NCI-H2196 treated with DMSO at 0.1 percent for 48 hours (cell line): Measurements from ENCODE around the gene CFP.

Source experiments
- DNase-seq: peaks from one replicate; lab custom pipeline; 2025; ENCODE audit not compliant: unreplicated experiment; lab: John Stamatoyannopoulos, UW

Gene CFP

DNA sequence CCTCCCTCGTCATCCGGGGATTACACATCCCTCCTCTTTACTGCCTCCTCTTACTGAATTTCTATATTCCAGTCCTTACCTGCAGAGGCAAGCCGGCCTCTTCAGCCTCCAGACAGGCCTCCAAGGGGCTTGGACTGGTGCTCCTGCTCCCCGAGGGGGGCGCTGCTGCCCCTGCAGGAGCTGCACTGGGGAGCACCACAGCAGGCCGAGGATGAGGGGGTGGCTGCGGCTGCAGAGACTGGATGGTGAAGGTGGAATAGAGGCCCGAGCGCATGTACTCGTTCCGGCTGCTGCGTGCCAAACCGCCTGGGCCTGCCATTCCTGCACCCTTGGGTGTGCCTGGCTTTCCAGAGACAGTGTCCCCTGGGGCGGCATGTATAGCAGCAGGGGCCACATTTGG lies 9.1 kb upstream of the CFP start:
- DNase-seq: no peak

- DNase-seq: no peak
Observed at GRCh38 chrX:47637546-47638195, 7.9 kb upstream of the CFP start.

- no peak for DNase-seq
Observed at GRCh38 chrX:47634871-47635575, 5.3 kb upstream of the CFP start.

DNA sequence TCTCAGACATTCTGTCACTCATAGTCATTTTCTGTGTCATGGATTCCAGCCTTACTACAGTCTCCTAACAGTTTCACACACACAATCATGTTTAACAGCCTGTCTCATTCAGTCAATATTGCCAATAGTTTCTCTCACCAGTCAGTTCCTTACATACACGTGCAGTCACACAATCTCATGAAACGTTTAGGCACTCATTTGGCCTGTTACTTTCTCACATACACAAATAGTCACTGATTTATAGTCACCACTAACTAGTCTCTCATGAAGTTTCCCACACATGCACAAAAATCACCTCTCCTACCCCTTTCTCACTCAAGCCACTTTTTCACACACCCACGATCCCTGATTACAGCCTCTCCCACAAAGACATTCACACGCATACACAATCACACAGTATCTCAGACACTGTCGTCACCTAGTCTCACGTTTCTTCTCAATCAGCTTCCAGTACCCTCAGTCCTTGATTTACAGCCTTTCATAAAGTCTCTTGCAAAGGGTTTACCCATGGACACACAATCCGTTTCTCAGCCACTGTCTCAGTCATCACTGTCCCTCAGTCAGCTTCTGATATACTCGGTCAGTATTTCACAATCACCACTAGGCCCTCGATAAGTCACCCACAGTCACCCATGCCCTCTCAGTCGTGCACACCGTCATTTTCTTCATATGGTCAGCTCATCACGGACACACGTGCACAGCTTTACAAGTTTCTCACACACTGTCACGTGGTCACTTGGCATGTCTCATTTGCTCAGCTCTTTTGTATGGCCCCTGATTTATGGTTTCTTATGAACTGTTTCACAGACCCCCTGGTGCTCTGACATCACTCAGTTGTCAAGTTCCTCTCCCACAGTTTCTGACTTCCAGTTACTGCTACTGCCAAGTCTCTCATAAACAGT lies 4.2 kb upstream of the CFP start:
- no peak for DNase-seq

- no peak for DNase-seq
Observed at GRCh38 chrX:47632666-47633065, 2.9 kb upstream of the CFP start.

GRCh38 chrX:47631676-47632075 lies 1.9 kb upstream of the CFP start:
- no peak for DNase-seq

DNA sequence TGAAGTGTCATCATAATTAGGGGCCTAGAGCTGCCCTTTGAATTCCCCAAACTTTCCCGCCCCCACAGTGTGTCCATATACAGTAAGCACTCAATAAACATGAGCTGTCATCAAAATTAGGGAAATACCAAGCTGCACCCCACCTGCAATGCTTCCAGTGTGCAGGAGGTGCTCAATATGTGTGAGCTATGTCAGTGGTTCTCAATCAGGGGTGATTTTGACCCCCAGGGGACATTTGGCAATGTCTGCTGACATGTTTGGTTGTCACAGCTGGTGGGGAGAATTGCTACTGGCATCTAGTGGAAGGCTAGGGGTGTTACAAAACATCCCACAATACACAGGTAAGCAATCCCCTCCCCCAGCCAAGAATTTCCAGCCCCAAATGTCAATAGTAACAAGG lies 748 bp downstream of the CFP start:
- DNase-seq: no peak

GRCh38 chrX:47625365-47625764 lies 4.4 kb downstream of the CFP start:
- DNase-seq: no peak

GRCh38 chrX:47623540-47624027 lies 6.1 kb downstream of the CFP start:
- DNase-seq: peak; percentile 67

- DNase-seq: no peak
Observed at GRCh38 chrX:47621851-47622250, 7.9 kb downstream of the CFP start.

- no peak for DNase-seq
Observed at GRCh38 chrX:47620303-47620685, 9.4 kb downstream of the CFP start.

GRCh38 chrX:47619486-47620302 lies 10.0 kb downstream of the CFP start, which contains the start of gene SYN1:
Gene SYN1, minus strand, starts transcription at chrX:47619857. Its CDS starts 129 bp downstream, at chrX:47619728.
- peak; percentile 38 for DNase-seq

DNA sequence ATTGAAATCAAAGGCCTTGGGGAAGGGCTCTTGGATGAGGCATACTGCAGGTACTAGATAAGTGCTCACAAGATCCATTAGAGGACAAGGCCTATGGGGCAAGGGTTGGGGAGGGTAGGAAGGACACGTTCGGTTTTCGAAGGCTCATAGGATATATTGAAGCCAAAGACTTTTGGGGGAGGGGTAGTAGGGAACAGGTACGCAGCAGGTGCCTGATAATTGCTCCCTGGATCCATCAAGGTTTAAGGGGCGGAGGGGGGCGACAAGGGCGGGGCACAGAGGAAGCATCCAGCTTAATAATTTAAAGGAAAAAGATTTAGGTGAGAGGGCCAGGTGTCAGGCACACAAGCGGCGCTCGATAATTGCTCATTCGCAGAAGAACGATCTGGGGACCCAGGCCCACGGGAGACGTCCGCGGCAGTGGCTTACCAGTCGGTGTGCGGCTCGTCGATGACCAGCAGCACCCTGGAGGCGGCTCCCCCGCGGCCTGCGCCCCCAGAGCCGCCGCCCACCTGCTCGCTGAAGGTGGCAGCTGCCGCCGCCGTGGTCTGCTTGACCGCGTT lies 10.7 kb downstream of the CFP start:
- DNase-seq: no peak

GRCh38 chrX:47614618-47615017 lies 15.1 kb downstream of the CFP start:
- no peak for DNase-seq

DNA sequence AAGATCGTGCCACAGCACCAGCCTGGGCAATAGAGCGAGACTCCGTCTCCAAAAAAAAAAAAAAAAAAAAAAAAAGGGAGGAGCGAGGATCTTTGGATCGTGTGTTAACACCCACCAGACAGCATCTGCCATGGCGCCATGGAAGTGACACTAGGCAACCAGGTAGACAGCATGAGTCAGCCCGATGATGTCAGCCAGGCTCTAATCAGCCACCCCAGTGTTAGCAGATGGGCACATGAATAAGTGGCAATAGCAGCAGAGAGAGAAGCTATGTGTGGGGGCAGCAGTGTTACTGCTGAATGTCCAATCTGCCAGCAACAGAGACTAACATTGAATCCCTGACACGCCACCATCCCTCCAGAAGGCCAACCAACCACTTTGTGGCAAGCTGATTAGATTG lies 16.6 kb downstream of the CFP start:
- no peak for DNase-seq

- no peak for DNase-seq
Observed at GRCh38 chrX:47612418-47612817, 17.3 kb downstream of the CFP start.

GRCh38 chrX:47611926-47612325 lies 17.8 kb downstream of the CFP start:
- no peak for DNase-seq

GRCh38 chrX:47611489-47611888 lies 18.2 kb downstream of the CFP start:
- DNase-seq: no peak

DNA sequence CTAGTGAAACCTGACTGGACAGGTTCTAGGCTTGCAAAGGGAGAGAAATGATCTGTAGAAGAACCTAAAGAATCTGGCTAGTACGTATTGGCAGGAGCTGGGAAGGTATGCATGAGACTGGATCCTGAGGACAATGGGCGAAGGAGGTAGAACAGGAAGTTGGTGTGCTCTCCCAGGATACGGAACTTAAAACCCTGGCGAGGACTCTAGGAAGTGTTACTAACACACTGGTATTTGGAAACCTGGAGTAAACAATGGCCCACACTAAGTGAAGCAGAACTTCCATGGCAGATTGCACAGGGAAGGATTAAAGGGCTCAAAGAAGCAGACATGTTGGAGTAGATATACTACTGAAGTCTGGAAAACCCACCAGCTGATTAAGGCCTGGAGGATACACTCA lies 19.2 kb downstream of the CFP start:
- no peak for DNase-seq

DNA sequence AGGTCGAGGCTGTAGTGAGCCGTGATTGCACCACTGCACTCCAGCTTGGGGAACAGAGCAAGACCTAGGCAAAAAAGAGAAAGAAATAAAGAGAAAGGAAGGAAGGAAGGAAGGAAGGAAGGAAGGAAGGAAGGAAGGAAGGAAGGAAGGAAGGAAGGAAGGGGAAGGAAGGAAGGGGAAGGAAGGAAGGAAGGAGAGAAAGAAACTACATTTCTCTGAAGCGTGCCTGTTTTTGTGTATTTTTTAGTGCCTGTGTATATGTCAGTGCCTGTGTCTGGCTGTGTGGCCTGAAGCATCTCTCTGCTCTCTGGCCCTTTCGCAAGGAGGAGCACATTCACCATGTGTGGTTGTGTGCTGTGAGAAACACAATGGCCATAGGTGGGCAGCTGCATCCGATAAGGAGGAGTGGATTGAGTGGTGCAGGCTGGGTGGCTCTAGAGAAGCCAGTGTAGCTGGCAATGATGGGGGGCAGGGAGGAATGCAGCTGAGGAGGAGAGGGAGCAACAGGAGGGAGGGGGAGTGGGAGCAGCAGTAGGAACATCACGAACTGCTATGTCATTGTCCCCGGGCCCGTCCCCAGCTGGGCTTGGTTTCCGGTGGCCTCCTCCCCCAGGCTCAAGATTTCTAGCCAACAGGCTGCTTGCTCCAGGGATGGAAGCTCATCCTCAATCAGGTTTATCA lies 21.5 kb downstream of the CFP start:
- DNase-seq: no peak
